Esophagus squamous epithelium (tissue), 5 donors: Measurements from ENCODE around the gene AAMP. TPM values are rescaled to one million over a fixed set of nuclear protein-coding genes. Genes with fewer than 3 reads are reported as not detected.

ENCODE experiments used
- DNase-seq: peaks from one replicate; lab custom pipeline; 2025; lab: John Stamatoyannopoulos, UW
- H3K27ac ChIP-seq, 4 donors: fragments of 200-600 bp; sonication (generic); one replicate each; pipeline ENCODE4 v1.5.1; 2016 to 2019; ENCODE audit warnings: mild to moderate bottlenecking in 1 of 4
- H3K27me3 ChIP-seq, 4 donors: fragments of 200-600 bp; sonication (generic); 1 replicate in 3 of 4; 2 replicates in 1 of 4; pipeline versions ENCODE4 v1.5.1 to v1.6.0; 2017 to 2021; ENCODE audit warnings: antibody characterized with exemption in 1 of 4
- H3K36me3 ChIP-seq, 3 donors: fragments of 200-600 bp; sonication (generic); one replicate each; pipeline ENCODE4 v1.5.1; 2016 to 2019
- H3K4me1 ChIP-seq, 3 donors: fragments of 200-600 bp; sonication (generic); one replicate each; pipeline ENCODE4 v1.5.1; 2017 to 2019
- H3K4me3 ChIP-seq, 4 donors: fragments of 200-600 bp; sonication (generic); 1 replicate in 3 of 4; 2 replicates in 1 of 4; pipeline ENCODE4 v1.5.1; 2016 to 2019; ENCODE audit warnings: mild to moderate bottlenecking in 2 of 4, moderate library complexity in 1 of 4
- H3K9me3 ChIP-seq, 3 donors: fragments of 200-600 bp; sonication (generic); one replicate each; pipeline ENCODE4 v1.5.1; 2016 to 2019
- CTCF ChIP-seq, 6 experiments: fragments of 450-650 bp in 4 of 6; fragments of 200-600 bp in 2 of 6; sonication (generic) in 2 of 6; IDR thresholded peaks; one replicate each; pipeline ENCODE4 v1.5.1; 2016 to 2019; ENCODE audit warnings: antibody characterized with exemption in 6 of 6, mild to moderate bottlenecking in 4 of 6, moderate library complexity in 4 of 6
- POLR2A ChIP-seq, 4 donors: fragments of 450-650 bp; IDR thresholded peaks; one replicate each; pipeline ENCODE4 v1.6.1; 2017; ENCODE audit warnings: antibody characterized with exemption in 4 of 4, mild to moderate bottlenecking in 4 of 4, moderate library complexity in 3 of 4
- WGBS, 2 donors: methylation state at CpG; one replicate each; pipeline ENCODE4 v1.1.5; 2018; 5-methylcytosine and 5-hydroxymethylcytosine counted together
- intact Hi-C: fragments of 100-400 bp; cut with DNase I; formaldehyde crosslinking; loops from one replicate; pipeline ENCODE4 v1.15.0; 2022
- total RNA-seq, 4 donors: library from RNA; depleted of rRNA; stranded (reverse); fragments of >200 nt; gene quantifications; one replicate each; pipeline ENCODE4 v1.1.0, GENCODE V29; 2016
- donor health status: DM: yes; HTN: yes; CAD: no.

The AAMP gene
- total RNA-seq, 4 donors from 2014 or later = 97.9 to 136 (median 118) TPM

GRCh38 chr2:218282173-218282991 is 12.4 kb upstream of the AAMP start:
- Histone ChIP-seq H3K4me3 (peak overlapping the region in 3 of 4 donors; percentile 6 to 24 (median 8)), H3K36me3 (peaks cover 41 to 60% (median 44%) of the 10 kb centered on the region in 3 donors), H3K27me3 (no peaks in the 10 kb centered on the region), H3K9me3 (no peaks in the 10 kb centered on the region), H3K4me1 (peaks cover 60 to 99% (median 66%) of the 10 kb centered on the region in 3 donors), H3K27ac (peak overlapping the region; percentile 94 to 98 (median 98))
- DNase-seq = no peak
- intact Hi-C loops = no loop called here
- TF ChIP-seq POLR2A (IDR thresholded peaks at IDR 0.05) (no peak), CTCF (IDR thresholded peaks at IDR 0.05) (no peak)
- WGBS, 2 donors = 22 to 34% methylated on average over 10 to 13 of the region's 17 CpGs

- Histone ChIP-seq H3K36me3 (peaks cover 51 to 69% (median 53%) of the 10 kb centered on the region in 3 donors), H3K27me3 (no peaks in the 10 kb centered on the region), H3K27ac (peak overlapping the region; percentile 94 to 98 (median 98)), H3K9me3 (no peaks in the 10 kb centered on the region), H3K4me1 (peaks cover 52 to 94% (median 58%) of the 10 kb centered on the region in 3 donors), H3K4me3 (peak overlapping the region in 2 of 4 donors; percentile 7 to 24)
- 40 to 42% methylated on average over 3 of the region's 3 CpGs for WGBS, 2 donors
- TF ChIP-seq CTCF (IDR thresholded peaks at IDR 0.05) (no peak), POLR2A (IDR thresholded peaks at IDR 0.05) (no peak)
- intact Hi-C loops = no loop called here
- DNase-seq = no peak
Measured at GRCh38 chr2:218281449-218281848, 11.5 kb upstream of the AAMP start.

GRCh38 chr2:218280260-218280870 is 10.4 kb upstream of the AAMP start:
- Histone ChIP-seq H3K9me3 (no peaks in the 10 kb centered on the region), H3K27ac (peak overlapping the region in 2 of 4 donors; percentile 72 to 89), H3K4me3 (no peak overlapping the region), H3K27me3 (no peaks in the 10 kb centered on the region), H3K36me3 (peaks cover 61 to 80% (median 63%) of the 10 kb centered on the region in 3 donors), H3K4me1 (peaks cover 42 to 87% (median 47%) of the 10 kb centered on the region in 3 donors)
- TF ChIP-seq POLR2A (IDR thresholded peaks at IDR 0.05) (no peak), CTCF (IDR thresholded peaks at IDR 0.05) (no peak)
- no peak for DNase-seq
- 88 to 96% methylated on average over 10 to 12 of the region's 14 CpGs for WGBS, 2 donors
- intact Hi-C loops = no loop called here

- intact Hi-C loops = no loop called here
- no peak for DNase-seq
- peaks cover 25 to 82% (median 33%) of the 10 kb centered on the region in 3 donors for H3K4me1 ChIP-seq
- 75 to 81% methylated on average over 13 to 14 of the region's 16 CpGs for WGBS, 2 donors
- TF ChIP-seq CTCF (IDR thresholded peaks at IDR 0.05) = no peak
- no peak for TF ChIP-seq POLR2A (IDR thresholded peaks at IDR 0.05)
- no peaks in the 10 kb centered on the region for H3K9me3 ChIP-seq
- H3K4me3 ChIP-seq = no peak overlapping the region
- H3K27me3 ChIP-seq = no peaks in the 10 kb centered on the region
- peak overlapping the region; percentile 23 to 89 (median 54) for H3K27ac ChIP-seq
- H3K36me3 ChIP-seq = peaks cover 78 to 96% (median 79%) of the 10 kb centered on the region in 3 donors
Measured at GRCh38 chr2:218278531-218279360, 8.8 kb upstream of the AAMP start.
